Calu3 (cell line): ENCODE measurements around the gene POLR3A. TPM values are rescaled to one million over a fixed set of nuclear protein-coding genes. Genes with fewer than 3 reads are reported as not detected.

Experiments used
- BruUV-seq: library from RNA; stranded (reverse); fragments of 400-500 nt; replicated peaks from 2 replicates; lab custom pipeline; 2021; lab: Mats Ljungman, UMichigan
- CTCF ChIA-PET: fragments of 300-600 bp; sonication (Branson Sonifier 250); formaldehyde crosslinking; loops from one replicate; lab custom pipeline; 2022; ENCODE audit warnings: antibody characterized with exemption; lab: Charles Lee
- DNase-seq: peaks from one replicate; pipeline ENCODE4 v3.0.0; 2022
- H3K27ac Mint-ChIP-seq: one replicate; pipeline ENCODE4 v1.8.0; 2022; ENCODE audit warnings: mixed read lengths; ENCODE audit not compliant: unreplicated experiment
- H3K27me3 Mint-ChIP-seq: one replicate; pipeline ENCODE4 v1.8.0; 2022; ENCODE audit warnings: mixed read lengths; ENCODE audit not compliant: unreplicated experiment
- H3K36me3 Mint-ChIP-seq: one replicate; pipeline ENCODE4 v1.8.0; 2022; ENCODE audit warnings: mild to moderate bottlenecking, moderate library complexity, mixed read lengths; ENCODE audit not compliant: insufficient read depth, unreplicated experiment
- H3K4me1 Mint-ChIP-seq: one replicate; pipeline ENCODE4 v1.8.0; 2022; ENCODE audit warnings: mild to moderate bottlenecking, low read depth, mixed read lengths; ENCODE audit not compliant: unreplicated experiment
- H3K4me3 Mint-ChIP-seq: one replicate; pipeline ENCODE4 v1.8.0; 2022; ENCODE audit warnings: mild to moderate bottlenecking, low read depth, moderate library complexity, mixed read lengths; ENCODE audit not compliant: unreplicated experiment
- H3K9me3 Mint-ChIP-seq: one replicate; pipeline ENCODE4 v1.8.0; 2022; ENCODE audit warnings: low read depth, mixed read lengths; ENCODE audit not compliant: unreplicated experiment
- intact Hi-C: fragments of 100-400 bp; cut with micrococcal nuclease; formaldehyde crosslinking; loops from one replicate; pipeline ENCODE4 v1.10.0; 2022; ENCODE audit not compliant: unreplicated experiment
- total RNA-seq: library from RNA; stranded (reverse); gene quantifications from 2 replicates; pipeline ENCODE4 v1.2.3, GENCODE V29; 2022
- TF ChIP-seq, protein P1 (sequence below): fragments of 200-600 bp; IDR thresholded peaks from one replicate; pipeline ENCODE4 v1.8.0; 2022; ENCODE audit warnings: antibody characterized with exemption; ENCODE audit not compliant: unreplicated experiment

The POLR3A gene
- total RNA-seq, 1 experiment from 2014 or later = 26.6 TPM

DNA sequence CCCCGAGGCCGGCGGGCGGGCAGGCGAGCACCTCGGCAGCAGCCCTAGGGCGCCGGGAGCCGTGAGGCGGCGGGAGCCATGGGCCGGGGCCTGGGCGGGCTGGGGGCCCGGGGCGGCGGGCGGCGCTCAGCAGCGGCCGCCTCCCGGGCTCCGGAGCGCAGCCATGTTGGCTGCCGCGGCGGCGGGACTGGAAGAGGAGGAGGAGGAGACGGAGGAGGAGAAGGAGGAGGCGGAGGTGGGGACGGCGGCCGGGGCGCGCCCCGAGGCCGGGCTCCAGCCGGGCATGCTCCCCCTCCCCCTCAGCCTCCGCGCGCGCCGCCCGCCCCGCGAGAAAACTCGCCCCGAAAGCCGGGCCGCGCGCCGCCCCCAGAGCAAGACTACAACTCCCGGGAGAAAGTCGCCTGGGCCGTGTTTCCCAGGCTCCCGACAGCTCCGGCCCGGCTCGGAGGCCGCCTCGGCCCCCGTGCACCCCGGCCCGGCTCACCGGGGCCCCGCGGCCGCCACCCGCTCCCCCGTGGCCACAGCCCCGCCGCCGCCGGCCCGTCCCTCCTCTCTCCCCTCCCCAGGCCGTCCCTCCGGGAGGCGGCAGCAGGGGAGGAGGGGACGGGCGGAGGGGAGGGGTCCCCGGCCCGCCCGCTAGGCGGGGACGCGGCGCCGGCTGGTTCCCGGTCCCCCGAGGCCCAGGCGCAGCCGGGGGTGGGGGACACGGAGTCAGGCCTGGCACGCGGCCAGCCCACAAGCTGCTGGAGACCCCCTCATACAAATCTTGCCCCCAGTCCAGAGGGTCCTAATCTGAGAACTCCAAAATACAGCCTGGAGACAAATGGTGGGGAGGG, 102.5 kb downstream of the POLR3A start, which contains the start of gene DLG5:
TSS of gene DLG5 (minus strand) at position 190 of the 836 bp plus-strand sequence. CDS start 235 bp downstream, outside the sequence.
- Mint-ChIP-seq H3K4me1 (peaks cover 19% of the 10 kb centered on the region), H3K27ac (peak within 1 kb of the TSS; percentile 54), H3K27me3 (peaks cover 26% of the 10 kb centered on the region), H3K9me3 (no peaks in the 10 kb centered on the region), H3K36me3 (peaks cover 29% of the 10 kb centered on the region), H3K4me3 (peak within 1 kb of the TSS; percentile 81)
- TF ChIP-seq, protein P1, sequence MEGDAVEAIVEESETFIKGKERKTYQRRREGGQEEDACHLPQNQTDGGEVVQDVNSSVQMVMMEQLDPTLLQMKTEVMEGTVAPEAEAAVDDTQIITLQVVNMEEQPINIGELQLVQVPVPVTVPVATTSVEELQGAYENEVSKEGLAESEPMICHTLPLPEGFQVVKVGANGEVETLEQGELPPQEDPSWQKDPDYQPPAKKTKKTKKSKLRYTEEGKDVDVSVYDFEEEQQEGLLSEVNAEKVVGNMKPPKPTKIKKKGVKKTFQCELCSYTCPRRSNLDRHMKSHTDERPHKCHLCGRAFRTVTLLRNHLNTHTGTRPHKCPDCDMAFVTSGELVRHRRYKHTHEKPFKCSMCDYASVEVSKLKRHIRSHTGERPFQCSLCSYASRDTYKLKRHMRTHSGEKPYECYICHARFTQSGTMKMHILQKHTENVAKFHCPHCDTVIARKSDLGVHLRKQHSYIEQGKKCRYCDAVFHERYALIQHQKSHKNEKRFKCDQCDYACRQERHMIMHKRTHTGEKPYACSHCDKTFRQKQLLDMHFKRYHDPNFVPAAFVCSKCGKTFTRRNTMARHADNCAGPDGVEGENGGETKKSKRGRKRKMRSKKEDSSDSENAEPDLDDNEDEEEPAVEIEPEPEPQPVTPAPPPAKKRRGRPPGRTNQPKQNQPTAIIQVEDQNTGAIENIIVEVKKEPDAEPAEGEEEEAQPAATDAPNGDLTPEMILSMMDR = peak; percentile 15
- peak; percentile 69 for DNase-seq
- intact Hi-C loops = loop anchor here (1.0 to 5.0 kb wide), 2 partner anchors 46 to 80 kb away; no protein-coding TSS in a partner anchor
- CTCF ChIA-PET = interaction anchor here (0.5 to 2.1 kb wide), 8 partner anchors 11 to 75 kb away, joined by 3 to 7 read pairs (median 4); no protein-coding TSS in a partner anchor
- no TSS peak for BruUV-seq

- no TSS peak for BruUV-seq
- H3K4me1 Mint-ChIP-seq = peaks cover 27% of the 10 kb centered on the region
- CTCF ChIA-PET = interaction anchor here (0.6 to 2.1 kb wide), 8 partner anchors 23 to 570 kb away, joined by 3 to 7 read pairs (median 4); no protein-coding TSS in a partner anchor
- TF ChIP-seq, protein P1 = peak; percentile 21
- peak overlapping the region; percentile 81 for H3K4me3 Mint-ChIP-seq
- H3K36me3 Mint-ChIP-seq = peaks cover 29% of the 10 kb centered on the region
- peak overlapping the region; percentile 36 for H3K27ac Mint-ChIP-seq
- H3K9me3 Mint-ChIP-seq = no peaks in the 10 kb centered on the region
- peaks cover 18% of the 10 kb centered on the region for H3K27me3 Mint-ChIP-seq
- intact Hi-C loops = loop anchor here (1.0 to 5.0 kb wide), 2 partner anchors 46 to 80 kb away; no protein-coding TSS in a partner anchor
- DNase-seq = peak; percentile 69
Measured at GRCh38 chr10:77925795-77926565, 103.3 kb downstream of the POLR3A start.

DNA sequence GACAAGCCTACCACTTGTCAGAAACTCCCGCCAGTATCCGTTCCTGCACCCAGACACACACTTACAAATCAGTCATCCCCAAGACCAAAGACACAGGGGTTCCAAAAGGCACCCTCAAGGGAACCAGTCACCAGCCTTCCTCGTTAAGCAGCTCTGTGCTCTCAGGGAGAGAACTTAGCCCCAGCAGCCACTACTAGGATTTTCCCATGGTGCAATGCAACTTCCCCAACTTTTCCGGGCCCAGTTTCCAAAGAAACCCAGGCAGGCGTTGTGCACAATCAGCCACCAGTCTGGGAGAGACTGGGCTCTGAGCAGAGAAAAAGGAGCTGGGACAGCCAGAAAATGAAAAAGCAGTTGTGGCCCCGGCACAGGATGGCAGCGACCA, 103.9 kb downstream of the POLR3A start:
- intact Hi-C loops = loop anchor here (5.0 kb wide), 1 partner anchor 47 kb away; no protein-coding TSS in a partner anchor
- Mint-ChIP-seq H3K27me3 (peaks cover 17% of the 10 kb centered on the region), H3K36me3 (peaks cover 29% of the 10 kb centered on the region), H3K4me1 (peaks cover 33% of the 10 kb centered on the region), H3K9me3 (no peaks in the 10 kb centered on the region), H3K27ac (peak overlapping the region; percentile 36), H3K4me3 (peak overlapping the region; percentile 81)
- CTCF ChIA-PET = interaction anchor here (0.6 to 2.1 kb wide), 4 partner anchors 26 to 570 kb away, joined by 3 to 7 read pairs (median 4); no protein-coding TSS in a partner anchor
- TF ChIP-seq, protein P1 = no peak
- DNase-seq = peak; percentile 39
- BruUV-seq = no TSS peak
